SK-N-SH (cell line): ENCODE data around the gene DHRS1. TPM values are rescaled to one million over a fixed set of nuclear protein-coding genes. Genes with fewer than 3 reads are reported as not detected.

Source experiments
- CTCF ChIA-PET: fragments of 300-600, 350-600 bp; formaldehyde crosslinking; extraction: SDS; loops from one replicate; lab custom pipeline; 2021; lab: Yijun Ruan, JAX
- POLR2A ChIA-PET: fragments of 350-600 bp; sonication (Branson Sonifier 250); formaldehyde crosslinking; extraction: SDS; loops from one replicate; lab custom pipeline; 2020; ENCODE audit warnings: antibody characterized with exemption, inconsistent platforms; lab: Yijun Ruan, JAX
- DNase-seq: peaks from one replicate; pipeline ENCODE4 v3.0.0; 2012
- H2AFZ ChIP-seq: fragments of 200-600 bp; sonication (generic); 2 replicates; pipeline ENCODE4 v1.8.1; 2016; ENCODE audit warnings: antibody characterized with exemption, mild to moderate bottlenecking, low read depth
- H3F3A ChIP-seq: fragments of 200-600 bp; sonication (generic); replicated peaks from 2 replicates; pipeline ENCODE3; 2016; ENCODE audit warnings: antibody characterized with exemption, mild to moderate bottlenecking; ENCODE audit not compliant: insufficient read depth
- H3K27ac ChIP-seq, 2 experiments: fragments of 200-500 bp in 1 of 2; fragments of 200-600 bp in 1 of 2; sonication (Bioruptor generic) in 1 of 2; sonication (generic), shearing (Covaris generic) in 1 of 2; 2 replicates each; pipeline versions ENCODE4 v1.5.1 to v1.6.1; 2014 to 2016; ENCODE audit warnings: low read depth in 2 of 2, inconsistent platforms in 1 of 2, low read length in 1 of 2, mild to moderate bottlenecking in 1 of 2, mixed read lengths in 1 of 2
- H3K27me3 ChIP-seq: fragments of 200-600 bp; sonication (generic), shearing (Covaris generic); 2 replicates; pipeline ENCODE4 v1.6.1; 2016; ENCODE audit warnings: mixed run types; ENCODE audit not compliant: insufficient read depth
- H3K36me3 ChIP-seq, 2 experiments: fragments of 200-500 bp in 1 of 2; fragments of 200-600 bp in 1 of 2; sonication (Bioruptor generic) in 1 of 2; sonication (generic) in 1 of 2; replicated peaks in 1 of 2; 2 replicates each; pipeline versions ENCODE3 to v1.5.1; 2014 to 2016; ENCODE audit warnings: low read length in 1 of 2, mild to moderate bottlenecking in 1 of 2; ENCODE audit not compliant: insufficient read depth in 2 of 2, control insufficient read depth in 1 of 2
- H3K4me1 ChIP-seq, 2 experiments: fragments of 200-500 bp in 1 of 2; fragments of 200-600 bp in 1 of 2; sonication (Bioruptor generic) in 1 of 2; sonication (generic), shearing (Covaris generic) in 1 of 2; 2 replicates each; pipeline versions ENCODE4 v1.5.1 to v1.6.1; 2014 to 2016; ENCODE audit warnings: low read depth in 1 of 2, low read length in 1 of 2, mixed run types in 1 of 2; ENCODE audit not compliant: insufficient read depth in 2 of 2, control insufficient read depth in 1 of 2
- H3K4me2 ChIP-seq: fragments of 200-600 bp; sonication (generic), shearing (Covaris generic); 2 replicates; pipeline ENCODE4 v1.6.1; 2017; ENCODE audit warnings: mixed run types
- H3K4me3 ChIP-seq, 2 experiments: fragments of 200-500 bp in 1 of 2; fragments of 200-600 bp in 1 of 2; sonication (Bioruptor generic) in 1 of 2; sonication (generic), shearing (Covaris generic) in 1 of 2; 2 replicates each; pipeline versions ENCODE4 v1.5.1 to v1.8.1; 2014 to 2016; ENCODE audit warnings: low read depth in 2 of 2, inconsistent platforms in 1 of 2, low read length in 1 of 2, mild to moderate bottlenecking in 1 of 2, mixed read lengths in 1 of 2, moderate library complexity in 1 of 2
- H3K79me2 ChIP-seq: fragments of 200-600 bp; sonication (generic); 2 replicates; pipeline ENCODE4 v1.8.1; 2017; ENCODE audit warnings: mild to moderate bottlenecking; ENCODE audit not compliant: insufficient read depth
- H3K9ac ChIP-seq: fragments of 200-600 bp; sonication (generic); 2 replicates; pipeline ENCODE4 v1.6.1; 2017; ENCODE audit warnings: mixed run types
- H3K9me2 ChIP-seq: fragments of 200-600 bp; sonication (generic); 2 replicates; pipeline ENCODE4 v1.6.1; 2017; ENCODE audit warnings: mixed run types
- H3K9me3 ChIP-seq: fragments of 200-600 bp; sonication (generic); 2 replicates; pipeline ENCODE4 v1.6.1; 2017; ENCODE audit warnings: mixed run types, mild to moderate bottlenecking, moderate library complexity
- H4K20me1 ChIP-seq: fragments of 200-600 bp; sonication (generic); 2 replicates; pipeline ENCODE4 v1.6.1; 2017; ENCODE audit warnings: mild to moderate bottlenecking, mixed run types; ENCODE audit not compliant: insufficient read depth
- CTCF ChIP-seq: fragments of 200-600 bp; sonication (generic); IDR thresholded peaks from 2 replicates; pipeline ENCODE4 v1.6.1; 2017; ENCODE audit warnings: antibody characterized with exemption, mild to moderate bottlenecking, moderate library complexity
- EP300 ChIP-seq, 2 experiments: IDR thresholded peaks; 2 replicates each; pipeline versions ENCODE4 v1.4.0 to v1.6.1; 2012; ENCODE audit warnings: borderline replicate concordance in 1 of 2, low read depth in 1 of 2, low read length in 1 of 2
- FOSL2 ChIP-seq: IDR thresholded peaks from 2 replicates; pipeline ENCODE4 v1.4.0; 2012; ENCODE audit warnings: low read depth, mild to moderate bottlenecking, moderate library complexity, borderline replicate concordance
- FOXM1 ChIP-seq: IDR thresholded peaks from 2 replicates; pipeline ENCODE4 v1.4.0; 2012; ENCODE audit warnings: low read depth, mild to moderate bottlenecking
- GABPA ChIP-seq: IDR thresholded peaks from 2 replicates; pipeline ENCODE4 v1.4.0; 2012; ENCODE audit warnings: low read depth, mild to moderate bottlenecking
- GATA2 ChIP-seq: sonication (generic); formaldehyde crosslinking; IDR thresholded peaks from 2 replicates; pipeline ENCODE4 v1.5.0; 2020; ENCODE audit warnings: mild to moderate bottlenecking, missing genetic modification reagents
- JUND ChIP-seq: IDR thresholded peaks from 2 replicates; pipeline ENCODE4 v1.4.0; 2012
- MEF2A ChIP-seq: IDR thresholded peaks from 2 replicates; pipeline ENCODE4 v1.4.0; 2012; ENCODE audit warnings: low read depth, borderline replicate concordance
- NRF1 ChIP-seq: IDR thresholded peaks from 2 replicates; pipeline ENCODE4 v1.6.1; 2012; ENCODE audit warnings: low read depth, mild to moderate bottlenecking, low read length
- PBX3 ChIP-seq: IDR thresholded peaks from 2 replicates; pipeline ENCODE4; 2012
- RAD21 ChIP-seq: IDR thresholded peaks from 2 replicates; pipeline ENCODE4 v1.6.1; 2012; ENCODE audit warnings: mild to moderate bottlenecking, low read length
- RCOR1 ChIP-seq: fragments of 150-350 bp; IDR thresholded peaks from 2 replicates; pipeline ENCODE4 v1.6.1; 2017; ENCODE audit warnings: antibody characterized with exemption, low read length
- RXRA ChIP-seq: IDR thresholded peaks from 2 replicates; pipeline ENCODE4 v1.4.0; 2012; ENCODE audit warnings: low read depth, mild to moderate bottlenecking, borderline replicate concordance
- SIN3A ChIP-seq: IDR thresholded peaks from 2 replicates; pipeline ENCODE4 v1.6.1; 2012; ENCODE audit warnings: low read depth, mild to moderate bottlenecking, low read length, moderate library complexity, borderline replicate concordance
- SMC3 ChIP-seq: IDR thresholded peaks from 2 replicates; pipeline ENCODE4 v1.6.1; 2012; ENCODE audit warnings: low read depth, low read length, improper control_type of control experiment
- TCF12 ChIP-seq: IDR thresholded peaks from 2 replicates; pipeline ENCODE4 v1.4.0; 2012
- TEAD4 ChIP-seq: IDR thresholded peaks from 2 replicates; pipeline ENCODE4 v1.4.0; 2012; ENCODE audit warnings: mild to moderate bottlenecking, borderline replicate concordance; ENCODE audit not compliant: insufficient read depth
- USF1 ChIP-seq: IDR thresholded peaks from 2 replicates; pipeline ENCODE4 v1.4.0; 2012; ENCODE audit warnings: low read depth, borderline replicate concordance
- USF2 ChIP-seq: fragments of 150-350 bp; IDR thresholded peaks from 2 replicates; pipeline ENCODE4 v1.6.1; 2017; ENCODE audit warnings: antibody characterized with exemption, low read length, low read depth, borderline replicate concordance
- YY1 ChIP-seq: IDR thresholded peaks from 2 replicates; pipeline ENCODE4 v1.4.0; 2012; ENCODE audit warnings: low read depth, mild to moderate bottlenecking
- WGBS: methylation state at CpG from one replicate; pipeline ENCODE4 v1.1.6; 2017; ENCODE audit warnings: low lambda C conversion rate; 5-methylcytosine and 5-hydroxymethylcytosine counted together
- polyA plus RNA-seq, 3 experiments: library from polyadenylated mRNA; depleted of rRNA; stranded (reverse); fragments of >200 nt; gene quantifications; 2 replicates each; pipeline ENCODE4 v1.2.3, GENCODE V29; 2012
- TF ChIP-seq, protein P1 (sequence below): IDR thresholded peaks from 2 replicates; pipeline ENCODE4 v1.4.0; 2012; ENCODE audit warnings: low read depth, borderline replicate concordance
- TF ChIP-seq, protein P2 (sequence below): IDR thresholded peaks from 2 replicates; pipeline ENCODE4 v1.4.0; 2012; ENCODE audit warnings: low read depth

DHRS1 gene
- polyA plus RNA-seq, 1 of the 3 experiments (the other 2 are of a cell fraction): 65.4 TPM

DNA sequence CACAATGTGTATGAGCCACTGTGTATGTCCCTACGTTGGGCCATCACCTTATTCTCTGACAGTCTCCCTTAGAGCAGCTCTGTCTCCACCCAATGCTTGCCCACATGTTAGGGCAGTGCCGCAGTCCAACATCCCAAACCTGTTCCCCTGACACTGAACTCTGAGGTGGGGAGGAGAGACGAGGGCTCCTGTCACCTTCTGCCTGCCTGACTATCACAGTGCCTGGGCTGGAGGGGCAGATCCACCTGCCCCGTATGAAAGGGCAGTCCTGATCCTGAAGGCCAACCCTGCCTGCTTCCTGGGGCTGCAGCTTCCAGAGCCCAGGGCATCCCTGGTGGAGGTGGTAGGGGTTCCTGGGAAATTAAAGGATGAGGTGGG lies 38.8 kb downstream of the DHRS1 start:
- H3K79me2 ChIP-seq: no peaks in the 10 kb centered on the region
- no peak overlapping the region for H3K9ac ChIP-seq
- H3K4me3 ChIP-seq: no peak overlapping the region
- CTCF ChIA-PET: interaction anchor here (1.6 to 3.7 kb wide), 2 partner anchors 11 to 18 kb away, joined by 3 to 20 read pairs; partner anchors contain the start of genes RABGGTA and TINF2
- no peaks in the 10 kb centered on the region for H3K9me2 ChIP-seq
- H3K27ac ChIP-seq: no peak overlapping the region
- DNase-seq: no peak
- TF ChIP-seq FOSL2 (no peak), EP300 (IDR thresholded peaks at IDR 0.05; ENCODE audit: borderline replicate concordance in 1 of 2, low read depth in 1 of 2, low read length in 1 of 2) (no peak), NRF1 (no peak), JUND (no peak), RCOR1 (no peak), FOXM1 (no peak), SIN3A (no peak), GABPA (no peak), YY1 (no peak), TCF12 (no peak), MEF2A (no peak)
- TF ChIP-seq, protein P1, sequence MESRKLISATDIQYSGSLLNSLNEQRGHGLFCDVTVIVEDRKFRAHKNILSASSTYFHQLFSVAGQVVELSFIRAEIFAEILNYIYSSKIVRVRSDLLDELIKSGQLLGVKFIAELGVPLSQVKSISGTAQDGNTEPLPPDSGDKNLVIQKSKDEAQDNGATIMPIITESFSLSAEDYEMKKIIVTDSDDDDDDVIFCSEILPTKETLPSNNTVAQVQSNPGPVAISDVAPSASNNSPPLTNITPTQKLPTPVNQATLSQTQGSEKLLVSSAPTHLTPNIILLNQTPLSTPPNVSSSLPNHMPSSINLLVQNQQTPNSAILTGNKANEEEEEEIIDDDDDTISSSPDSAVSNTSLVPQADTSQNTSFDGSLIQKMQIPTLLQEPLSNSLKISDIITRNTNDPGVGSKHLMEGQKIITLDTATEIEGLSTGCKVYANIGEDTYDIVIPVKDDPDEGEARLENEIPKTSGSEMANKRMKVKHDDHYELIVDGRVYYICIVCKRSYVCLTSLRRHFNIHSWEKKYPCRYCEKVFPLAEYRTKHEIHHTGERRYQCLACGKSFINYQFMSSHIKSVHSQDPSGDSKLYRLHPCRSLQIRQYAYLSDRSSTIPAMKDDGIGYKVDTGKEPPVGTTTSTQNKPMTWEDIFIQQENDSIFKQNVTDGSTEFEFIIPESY: no peak
- TF ChIP-seq, all 33 proteins: peak for 0
- peaks cover 3 to 4% of the 10 kb centered on the region in 2 experiments for H3K36me3 ChIP-seq
- H3K4me1 ChIP-seq: peaks cover 0 to 3% of the 10 kb centered on the region in 2 experiments; a peak in 1 of 4 replicates
- H3K27me3 ChIP-seq: no peaks in the 10 kb centered on the region
- H3K4me2 ChIP-seq: no peak overlapping the region
- WGBS: 83% methylated on average over 3 of the region's 4 CpGs
- H2AFZ ChIP-seq: no peak overlapping the region
- H3F3A ChIP-seq: peaks cover 5% of the 10 kb centered on the region
- no peaks in the 10 kb centered on the region for H4K20me1 ChIP-seq
- no peaks in the 10 kb centered on the region for H3K9me3 ChIP-seq
- POLR2A ChIA-PET: no interaction called here

DNA sequence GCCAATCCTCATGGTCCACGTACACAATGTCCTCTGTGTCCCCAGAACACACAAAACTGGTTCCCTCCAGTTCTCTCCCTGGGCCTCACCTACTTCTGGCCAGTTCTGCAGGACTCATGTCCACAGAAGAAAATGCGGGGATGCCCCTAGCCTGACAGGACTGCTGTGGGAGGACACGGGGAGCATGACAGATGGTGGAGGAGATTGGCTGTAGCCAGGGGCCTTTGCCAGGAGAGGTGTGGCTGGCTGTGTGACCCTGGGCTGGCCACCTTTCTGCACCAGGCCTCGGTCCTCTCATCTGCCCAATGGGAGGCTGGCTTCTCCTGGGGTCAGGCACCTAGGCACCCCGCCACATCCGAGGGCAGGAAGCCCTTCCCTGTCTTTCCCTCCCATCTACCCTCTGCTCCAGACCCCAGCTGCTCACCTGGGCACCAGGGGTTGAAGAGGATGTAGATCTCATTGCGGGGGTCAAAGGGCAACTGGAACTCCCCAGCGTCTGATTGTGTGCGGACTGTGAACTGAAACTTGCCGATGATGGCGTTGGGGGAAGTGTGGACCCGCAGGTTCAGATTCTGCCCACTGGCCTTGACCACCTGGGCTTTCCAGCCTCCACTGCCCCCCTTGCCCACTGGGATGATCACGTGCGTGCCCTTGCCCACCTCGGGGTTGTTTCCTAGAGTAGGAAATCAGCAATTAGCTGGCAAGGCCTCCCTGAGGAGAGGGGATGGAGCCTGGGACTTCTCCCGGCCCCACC lies 39.4 kb downstream of the DHRS1 start:
- Histone ChIP-seq H3F3A (peaks cover 5% of the 10 kb centered on the region), H3K27ac (no peak overlapping the region), H3K4me2 (no peak overlapping the region), H4K20me1 (no peaks in the 10 kb centered on the region), H3K4me3 (no peak overlapping the region), H3K27me3 (no peaks in the 10 kb centered on the region), H3K36me3 (peaks cover 0 to 3% of the 10 kb centered on the region in 2 experiments), H3K9ac (no peak overlapping the region), H3K9me2 (no peaks in the 10 kb centered on the region), H2AFZ (no peak overlapping the region), H3K79me2 (no peaks in the 10 kb centered on the region), H3K9me3 (no peaks in the 10 kb centered on the region), H3K4me1 (peaks cover 0 to 3% of the 10 kb centered on the region in 2 experiments; a peak in 1 of 4 replicates)
- CTCF ChIA-PET: interaction anchor here (1.6 kb wide), 1 partner anchor 11 kb away, joined by 3 read pairs; the partner anchor contains the start of gene RABGGTA
- DNase-seq: no peak
- WGBS: 85% methylated on average over 12 of the region's 16 CpGs
- POLR2A ChIA-PET: no interaction called here
- TF ChIP-seq TEAD4 (no peak), SMC3 (no peak), GATA2 (CRISPR knock-in tag) (no peak), CTCF (no peak), USF1 (no peak), RXRA (no peak), PBX3 (no peak), USF2 (no peak), MEF2A (no peak), SIN3A (no peak), RAD21 (no peak)
- TF ChIP-seq, protein P2, sequence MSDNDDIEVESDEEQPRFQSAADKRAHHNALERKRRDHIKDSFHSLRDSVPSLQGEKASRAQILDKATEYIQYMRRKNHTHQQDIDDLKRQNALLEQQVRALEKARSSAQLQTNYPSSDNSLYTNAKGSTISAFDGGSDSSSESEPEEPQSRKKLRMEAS: no peak
